Measurements from ENCODE around the gene OR51A4. TPM values are rescaled to one million over a fixed set of nuclear protein-coding genes. Genes with fewer than 3 reads are reported as not detected.

The OR51A4 gene
- total RNA-seq, 1 donor from 2014 or later, result not detected

- peaks cover 3% of the 10 kb centered on the region for H3K27me3 Mint-ChIP-seq
- H3K4me1 Mint-ChIP-seq (ENCODE audit: unreplicated experiment), result no peaks in the 10 kb centered on the region
- TF ChIP-seq CTCF (conservative IDR thresholded peaks at IDR 0.05), result no peak
- H3K9me3 Mint-ChIP-seq, result no peaks in the 10 kb centered on the region
- H3K36me3 Mint-ChIP-seq, result no peaks in the 10 kb centered on the region
- no peak overlapping the region for H3K4me3 Mint-ChIP-seq
- no peak for DNase-seq (ENCODE audit: extremely low spot score, unreplicated experiment)
- no peak overlapping the region for H3K27ac Mint-ChIP-seq
Observed at GRCh38 chr11:4932751-4933150, 14.7 kb downstream of the OR51A4 start.

GRCh38 chr11:4926608-4927007 is 20.8 kb downstream of the OR51A4 start:
- TF ChIP-seq CTCF (conservative IDR thresholded peaks at IDR 0.05), result no peak
- H3K27ac Mint-ChIP-seq, result no peak overlapping the region
- H3K36me3 Mint-ChIP-seq, result no peaks in the 10 kb centered on the region
- no peaks in the 10 kb centered on the region for H3K4me1 Mint-ChIP-seq (ENCODE audit: unreplicated experiment)
- H3K4me3 Mint-ChIP-seq, result no peak overlapping the region
- DNase-seq (ENCODE audit: extremely low spot score, unreplicated experiment), result no peak
- H3K9me3 Mint-ChIP-seq, result no peaks in the 10 kb centered on the region
- H3K27me3 Mint-ChIP-seq, result peaks cover 3% of the 10 kb centered on the region

GRCh38 chr11:4924239-4924638 is 23.2 kb downstream of the OR51A4 start, which contains the start of gene OR51G1:
OR51G1 (minus strand) TSS chr11:4924339; CDS start chr11:4924339, 0 bp downstream.
- H3K27me3 Mint-ChIP-seq, result peaks cover 3% of the 10 kb centered on the region
- TF ChIP-seq CTCF (conservative IDR thresholded peaks at IDR 0.05), result no peak
- H3K9me3 Mint-ChIP-seq, result no peaks in the 10 kb centered on the region
- no peaks in the 10 kb centered on the region for H3K4me1 Mint-ChIP-seq (ENCODE audit: unreplicated experiment)
- no peaks in the 10 kb centered on the region for H3K36me3 Mint-ChIP-seq
- H3K27ac Mint-ChIP-seq, result no peak within 1 kb of the TSS
- no peak for DNase-seq (ENCODE audit: extremely low spot score, unreplicated experiment)
- H3K4me3 Mint-ChIP-seq, result no peak within 1 kb of the TSS

GRCh38 chr11:4922304-4922703 is 25.1 kb downstream of the OR51A4 start:
- H3K9me3 Mint-ChIP-seq, result no peaks in the 10 kb centered on the region
- H3K27me3 Mint-ChIP-seq, result peaks cover 3% of the 10 kb centered on the region
- no peak for DNase-seq (ENCODE audit: extremely low spot score, unreplicated experiment)
- no peaks in the 10 kb centered on the region for H3K36me3 Mint-ChIP-seq
- no peak overlapping the region for H3K27ac Mint-ChIP-seq
- H3K4me3 Mint-ChIP-seq, result no peak overlapping the region
- no peaks in the 10 kb centered on the region for H3K4me1 Mint-ChIP-seq (ENCODE audit: unreplicated experiment)
- TF ChIP-seq CTCF (conservative IDR thresholded peaks at IDR 0.05), result no peak

- Mint-ChIP-seq H3K4me3 (no peak overlapping the region), H3K36me3 (no peaks in the 10 kb centered on the region)
Observed at GRCh38 chr11:4921796-4922195, 25.6 kb downstream of the OR51A4 start.

More at GRCh38 chr11:4921796-4922195, 25.6 kb downstream of the OR51A4 start:
- Mint-ChIP-seq H3K9me3 (no peaks in the 10 kb centered on the region), H3K27me3 (peaks cover 3% of the 10 kb centered on the region), H3K4me1 (ENCODE audit: unreplicated experiment) (no peaks in the 10 kb centered on the region), H3K27ac (no peak overlapping the region)
- TF ChIP-seq CTCF (conservative IDR thresholded peaks at IDR 0.05), result no peak
- no peak for DNase-seq (ENCODE audit: extremely low spot score, unreplicated experiment)
